Measurements from ENCODE around the gene IQSEC1.
A peak's percentile ranks its signal among the peaks of the same experiment; 100 is the strongest.

- TF ChIP-seq, protein P1, sequence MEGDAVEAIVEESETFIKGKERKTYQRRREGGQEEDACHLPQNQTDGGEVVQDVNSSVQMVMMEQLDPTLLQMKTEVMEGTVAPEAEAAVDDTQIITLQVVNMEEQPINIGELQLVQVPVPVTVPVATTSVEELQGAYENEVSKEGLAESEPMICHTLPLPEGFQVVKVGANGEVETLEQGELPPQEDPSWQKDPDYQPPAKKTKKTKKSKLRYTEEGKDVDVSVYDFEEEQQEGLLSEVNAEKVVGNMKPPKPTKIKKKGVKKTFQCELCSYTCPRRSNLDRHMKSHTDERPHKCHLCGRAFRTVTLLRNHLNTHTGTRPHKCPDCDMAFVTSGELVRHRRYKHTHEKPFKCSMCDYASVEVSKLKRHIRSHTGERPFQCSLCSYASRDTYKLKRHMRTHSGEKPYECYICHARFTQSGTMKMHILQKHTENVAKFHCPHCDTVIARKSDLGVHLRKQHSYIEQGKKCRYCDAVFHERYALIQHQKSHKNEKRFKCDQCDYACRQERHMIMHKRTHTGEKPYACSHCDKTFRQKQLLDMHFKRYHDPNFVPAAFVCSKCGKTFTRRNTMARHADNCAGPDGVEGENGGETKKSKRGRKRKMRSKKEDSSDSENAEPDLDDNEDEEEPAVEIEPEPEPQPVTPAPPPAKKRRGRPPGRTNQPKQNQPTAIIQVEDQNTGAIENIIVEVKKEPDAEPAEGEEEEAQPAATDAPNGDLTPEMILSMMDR (IDR thresholded peaks at IDR 0.05; ENCODE audit: extremely low read depth in 1 of 2, insufficient read depth in 1 of 2, low read depth in 1 of 2, low read length in 2 of 2): peak in 1 of 2 donors; percentile 9
- TF ChIP-seq POLR2A (IDR thresholded peaks at IDR 0.05; ENCODE audit: low read depth, low read length) (no peak), EZH2 (IDR thresholded peaks at IDR 0.05; ENCODE audit: borderline replicate concordance, low read depth, low read length, severe bottlenecking) (no peak), POLR2AphosphoS5 (IDR thresholded peaks at IDR 0.05; ENCODE audit: insufficient read depth, low read depth, low read length) (no peak), MAX (IDR thresholded peaks at IDR 0.05; ENCODE audit: insufficient read depth, insufficient read length) (no peak), JUN (IDR thresholded peaks at IDR 0.05; ENCODE audit: borderline replicate concordance, insufficient read depth, insufficient read length, low read depth) (no peak)
Observed at GRCh38 chr3:12947504-12948369, 125.5 kb downstream of the IQSEC1 start.
